GM12872 (cell line): ENCODE measurements around the gene METTL21C.

ENCODE experiments used
- TF ChIP-seq, protein P1 (sequence below): IDR thresholded peaks from 3 replicates; pipeline ENCODE4 v1.5.1; 2011; ENCODE audit warnings: low read depth, mild to moderate bottlenecking, low read length, moderate library complexity; ENCODE audit not compliant: insufficient read depth

Gene METTL21C

DNA sequence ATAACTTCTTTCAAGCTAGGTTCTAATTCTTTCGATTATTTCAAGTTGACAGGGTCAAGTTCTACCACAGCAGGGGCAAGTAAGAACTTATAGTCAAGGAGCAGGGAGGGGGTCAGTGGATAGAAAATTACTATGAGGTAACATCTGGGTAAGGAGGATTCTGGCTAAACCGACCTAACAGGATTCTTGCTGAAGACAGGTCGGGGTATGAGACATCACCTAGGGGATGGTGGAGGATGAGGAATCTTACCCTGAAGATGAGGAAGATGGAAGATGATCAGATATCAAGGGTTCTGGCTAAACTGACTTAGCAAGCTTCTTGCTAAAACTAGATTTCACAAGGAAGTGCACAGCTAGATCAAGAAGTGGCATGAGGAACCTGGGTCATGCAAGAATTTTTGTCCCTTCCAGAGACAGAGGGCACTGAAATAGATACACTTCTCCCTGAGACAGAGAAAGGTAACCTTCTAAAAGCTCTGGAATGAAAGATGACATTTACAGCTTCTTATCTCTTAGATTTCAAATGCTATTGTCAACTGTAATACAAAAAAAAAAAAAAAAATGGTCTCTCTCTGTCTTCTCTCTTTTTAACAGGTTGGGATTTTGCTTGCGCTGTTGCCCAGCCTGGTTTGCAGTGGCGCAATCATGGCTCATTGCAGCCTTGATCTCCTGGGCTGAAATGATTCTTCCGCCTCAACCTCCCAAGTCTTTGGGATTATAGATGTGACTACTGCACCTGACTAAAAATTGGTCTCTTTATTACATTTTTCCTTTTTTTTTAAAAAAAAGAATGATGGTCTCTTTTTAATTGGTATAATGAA is 9.6 kb upstream of the METTL21C start:
- TF ChIP-seq, protein P1, sequence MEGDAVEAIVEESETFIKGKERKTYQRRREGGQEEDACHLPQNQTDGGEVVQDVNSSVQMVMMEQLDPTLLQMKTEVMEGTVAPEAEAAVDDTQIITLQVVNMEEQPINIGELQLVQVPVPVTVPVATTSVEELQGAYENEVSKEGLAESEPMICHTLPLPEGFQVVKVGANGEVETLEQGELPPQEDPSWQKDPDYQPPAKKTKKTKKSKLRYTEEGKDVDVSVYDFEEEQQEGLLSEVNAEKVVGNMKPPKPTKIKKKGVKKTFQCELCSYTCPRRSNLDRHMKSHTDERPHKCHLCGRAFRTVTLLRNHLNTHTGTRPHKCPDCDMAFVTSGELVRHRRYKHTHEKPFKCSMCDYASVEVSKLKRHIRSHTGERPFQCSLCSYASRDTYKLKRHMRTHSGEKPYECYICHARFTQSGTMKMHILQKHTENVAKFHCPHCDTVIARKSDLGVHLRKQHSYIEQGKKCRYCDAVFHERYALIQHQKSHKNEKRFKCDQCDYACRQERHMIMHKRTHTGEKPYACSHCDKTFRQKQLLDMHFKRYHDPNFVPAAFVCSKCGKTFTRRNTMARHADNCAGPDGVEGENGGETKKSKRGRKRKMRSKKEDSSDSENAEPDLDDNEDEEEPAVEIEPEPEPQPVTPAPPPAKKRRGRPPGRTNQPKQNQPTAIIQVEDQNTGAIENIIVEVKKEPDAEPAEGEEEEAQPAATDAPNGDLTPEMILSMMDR, result no peak

DNA sequence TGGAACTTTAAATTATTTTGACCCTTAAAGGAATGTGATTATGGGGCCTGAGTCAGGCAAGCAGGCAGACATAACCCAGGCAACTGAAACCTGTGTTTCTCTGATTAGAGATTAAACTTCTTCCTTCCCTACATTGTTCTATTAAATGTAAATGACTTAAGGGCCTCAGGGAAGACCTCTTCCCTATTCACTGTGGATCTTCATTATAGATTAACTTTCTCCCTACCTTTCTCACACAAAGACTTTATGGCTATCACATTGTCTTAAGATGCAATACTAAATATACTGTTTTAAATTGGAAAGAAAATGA is 8.8 kb upstream of the METTL21C start:
- TF ChIP-seq, protein P1, result no peak

DNA sequence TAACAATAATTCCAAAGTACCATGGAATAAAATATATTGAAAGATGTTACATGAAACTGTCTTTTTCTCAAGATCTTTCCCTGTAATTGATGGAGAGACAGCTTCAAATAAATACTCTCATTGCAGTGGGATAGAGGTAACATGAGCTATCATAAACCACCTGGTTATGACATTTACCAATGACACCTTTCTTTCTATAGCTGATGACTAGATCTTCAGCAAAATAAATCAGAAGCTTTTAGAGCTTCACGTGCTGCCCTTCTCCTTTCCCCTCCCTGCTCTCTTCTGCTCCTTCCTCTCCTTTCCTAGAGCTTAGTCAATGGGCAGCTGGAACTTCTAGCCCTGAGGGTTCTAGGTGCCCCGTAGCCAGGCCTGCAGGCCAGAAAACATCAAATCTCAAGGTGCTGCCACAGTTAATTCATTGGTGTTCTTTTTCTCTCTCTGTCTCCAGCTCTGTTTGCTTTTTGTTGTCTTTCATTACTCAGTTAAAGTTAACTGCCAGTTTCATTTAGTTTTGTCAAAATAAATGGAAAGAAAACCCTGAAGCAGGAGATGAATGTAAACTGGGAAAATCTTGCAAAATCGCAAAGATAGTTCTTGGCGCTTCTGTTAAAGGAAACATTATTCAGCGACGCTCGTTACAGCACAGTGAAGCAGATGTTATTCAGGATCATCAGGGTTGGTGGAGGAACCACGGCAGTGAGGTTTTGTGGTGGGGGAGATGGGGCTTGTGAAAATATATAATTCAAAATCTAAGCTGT is 8.3 kb upstream of the METTL21C start:
- TF ChIP-seq, protein P1, result no peak

DNA sequence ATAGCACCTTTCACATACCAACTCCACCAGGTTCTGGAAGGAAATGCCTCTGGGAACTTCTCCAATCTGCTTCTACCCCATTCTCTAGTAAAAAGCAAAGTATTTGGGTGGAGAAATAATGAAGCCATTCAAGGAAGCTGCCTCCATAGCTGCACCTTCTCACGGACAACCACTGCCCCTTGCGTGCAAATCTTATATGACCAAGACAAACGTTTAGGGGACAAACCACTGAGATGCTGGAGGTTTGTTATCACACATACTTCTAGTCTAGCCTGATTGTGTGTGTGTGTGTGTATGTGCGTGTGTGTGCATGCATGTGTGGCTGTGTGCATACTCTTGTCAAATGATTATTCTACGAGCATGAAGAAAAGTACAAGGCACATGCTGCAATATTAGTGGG is 6.5 kb upstream of the METTL21C start:
- TF ChIP-seq, protein P1, result no peak

DNA sequence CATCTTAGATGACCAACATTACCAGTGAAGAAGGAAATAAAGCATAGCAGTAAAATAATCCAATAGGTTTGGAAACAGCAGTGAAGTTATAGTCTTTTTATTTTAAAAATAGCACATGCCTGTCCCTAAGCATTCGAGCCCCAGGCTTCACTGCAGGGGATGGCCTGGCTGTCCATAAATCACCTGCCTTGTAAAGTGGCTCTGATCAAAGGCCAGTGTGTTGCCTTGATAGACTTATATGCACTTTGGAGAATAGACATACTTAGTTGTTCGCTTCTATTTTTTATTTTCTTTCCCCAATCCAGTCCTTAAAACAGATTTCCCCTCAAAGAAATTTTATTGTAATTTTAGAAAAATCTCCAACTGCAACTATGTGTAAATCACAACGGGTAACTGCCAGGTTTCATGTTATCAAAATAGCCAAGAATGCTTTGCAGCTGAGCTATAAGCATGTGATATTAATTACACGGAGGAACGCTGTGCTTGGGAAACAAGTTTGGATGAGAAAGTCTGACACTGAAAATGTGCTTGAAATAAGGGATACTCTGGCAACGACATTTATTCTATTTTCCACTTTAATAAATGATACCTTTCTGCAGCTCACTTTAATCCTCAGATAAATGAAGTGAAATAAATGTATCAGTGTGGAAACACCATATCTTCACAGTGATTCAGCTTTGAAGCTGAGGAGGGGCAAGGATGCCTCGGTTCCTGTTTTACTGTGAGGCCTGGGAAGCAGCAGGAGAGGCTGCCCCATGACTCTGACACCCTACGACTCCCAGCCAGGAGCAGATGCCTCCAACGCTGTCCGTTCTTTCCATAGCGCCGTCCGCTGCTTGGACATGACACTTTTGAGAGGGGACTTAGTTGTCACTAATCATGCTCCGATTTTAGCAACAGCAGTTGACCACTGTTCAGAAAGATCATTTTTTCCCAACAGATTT is 5.5 kb upstream of the METTL21C start:
- TF ChIP-seq, protein P1, result no peak

DNA sequence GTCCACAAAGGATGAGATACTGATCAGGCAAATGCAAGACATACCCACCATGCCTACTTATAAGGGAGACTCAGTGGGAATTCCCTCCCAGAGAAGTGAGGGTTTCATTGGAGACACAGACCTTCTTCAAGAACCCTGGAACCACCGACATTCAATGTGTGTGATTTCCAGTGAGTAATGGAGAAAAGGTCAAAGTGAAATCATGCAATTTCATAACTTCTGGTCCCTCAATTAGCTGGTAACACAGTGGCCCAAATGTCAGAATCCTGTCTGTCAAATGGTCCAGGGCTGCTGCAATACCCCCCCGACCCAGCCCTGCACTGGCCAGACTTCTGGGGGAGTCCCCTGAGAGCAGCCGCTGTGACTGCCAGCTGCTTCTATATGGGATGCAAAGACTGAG is 4.7 kb upstream of the METTL21C start:
- TF ChIP-seq, protein P1, result no peak

DNA sequence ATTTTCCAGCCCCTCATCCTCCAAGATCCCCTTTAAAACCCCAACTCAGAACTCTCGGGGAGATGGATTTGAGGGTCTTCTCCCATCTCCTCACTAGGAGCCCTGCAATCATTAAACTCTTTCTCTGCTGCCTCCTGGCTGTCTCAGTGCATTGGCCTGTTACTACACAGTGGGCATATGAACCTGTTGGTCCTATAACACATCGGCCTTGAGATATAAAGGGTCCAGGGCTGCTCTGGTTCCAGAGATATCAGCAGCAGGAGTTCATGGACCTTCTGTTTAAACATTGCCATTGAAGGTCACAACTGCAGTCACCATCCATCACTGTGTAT is 3.8 kb upstream of the METTL21C start:
- TF ChIP-seq, protein P1, result no peak
